ENCODE data around the gene DNAJC2. TPM values are rescaled to one million over a fixed set of nuclear protein-coding genes. Genes with fewer than 3 reads are reported as not detected.
"Not testable (repeated sequence)": the region's sequence is repeated elsewhere in the genome, so short reads cannot be mapped to it uniquely, and the experiment has no call there.

Gene DNAJC2
- total RNA-seq, 1 donor from 2014 or later: 7.6 TPM

DNA sequence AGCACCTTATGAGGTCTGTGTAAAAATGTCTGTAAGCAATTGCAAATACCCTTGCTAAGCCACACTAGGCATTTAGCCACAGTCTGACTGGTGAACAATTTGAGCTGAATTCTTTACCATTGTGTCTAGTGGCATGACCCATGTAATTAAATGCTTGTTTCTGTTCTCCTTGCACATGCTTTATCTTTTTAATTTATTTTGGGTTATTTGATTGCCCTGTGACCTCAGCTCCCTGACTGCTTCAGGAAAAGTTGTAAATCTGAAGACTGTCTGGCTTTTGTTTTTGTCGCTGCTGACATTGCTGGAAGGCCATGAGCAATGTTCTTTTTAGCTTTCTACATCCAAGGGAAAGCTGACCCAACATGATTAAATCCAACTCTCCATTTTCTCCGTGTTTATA is 78.3 kb downstream of the DNAJC2 start:
- intact Hi-C loops (cut with DNase I); DNase-seq (ENCODE audit: low spot score in 2 of 2): not testable (repeated sequence)

DNA sequence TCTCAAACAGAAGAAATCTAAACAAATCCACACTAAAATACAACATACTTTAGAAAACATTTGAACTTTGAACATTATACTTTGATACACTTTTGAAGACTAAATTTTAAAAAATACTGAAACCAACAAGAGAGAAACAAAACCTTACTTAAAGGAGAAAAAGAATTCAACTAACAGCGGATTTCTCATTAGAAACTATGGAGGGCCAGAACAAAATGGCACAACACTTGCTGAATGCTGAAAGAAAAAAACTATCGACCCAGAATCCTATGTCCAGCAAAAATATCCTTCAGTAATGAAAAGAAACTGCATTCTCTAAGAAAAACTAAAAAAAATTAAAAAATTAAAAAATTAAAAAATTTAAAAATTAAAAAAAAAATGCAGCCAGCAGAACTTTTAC is 80.5 kb downstream of the DNAJC2 start:
- H3K4me1 ChIP-seq; H3K4me3 ChIP-seq; H3K36me3 ChIP-seq; H3K27me3 ChIP-seq; DNase-seq (ENCODE audit: low spot score in 2 of 2); H3K27ac ChIP-seq; intact Hi-C loops (cut with DNase I); H3K9me3 ChIP-seq: not testable (repeated sequence)

More for the DNA sequence above, 78.3 kb downstream of the DNAJC2 start:
- not testable (repeated sequence) for H3K27me3 ChIP-seq, H3K4me1 ChIP-seq, H3K4me3 ChIP-seq, H3K9me3 ChIP-seq, H3K27ac ChIP-seq, H3K36me3 ChIP-seq

Other genes with a start within 250 kb of the DNAJC2 start
- gene NAPEPLD, start 195.7 kb downstream of the DNAJC2 start, total RNA-seq: 19.4 TPM
- 35.5 TPM for gene PMPCB, start 47.3 kb downstream of the DNAJC2 start, total RNA-seq
- 45.8 TPM for gene PSMC2, start 2.9 kb upstream of the DNAJC2 start, total RNA-seq
- gene SLC26A5, start 101.4 kb upstream of the DNAJC2 start, total RNA-seq: not detected